T-cell (primary cell): ENCODE measurements around the gene BIK. TPM values are rescaled to one million over a fixed set of nuclear protein-coding genes. Genes with fewer than 3 reads are reported as not detected.

Experiments used
- ATAC-seq, 4 experiments: fragments of 200-7000 bp in 3 of 4; fragments of 150-1000 bp in 1 of 4; cut with Tn5 transposase; replicated peaks in 1 of 4; 1 replicate in 3 of 4; 2 replicates in 1 of 4; pipeline ENCODE4 v1.10.0; 2021; ENCODE audit warnings: moderate library complexity in 3 of 4, mild to moderate bottlenecking in 2 of 4, moderate number of reproducible peaks in 1 of 4
- CTCF ChIA-PET, 2 donors: fragments of 300-600 bp; sonication (Branson Sonifier 250); formaldehyde crosslinking; loops; one replicate each; lab custom pipeline; 2022; ENCODE audit warnings: antibody characterized with exemption in 2 of 2; lab: Charles Lee
- POLR2A ChIA-PET, 2 donors: fragments of 300-600 bp; sonication (Branson Sonifier 250); formaldehyde crosslinking; loops; one replicate each; lab custom pipeline; 2022; ENCODE audit warnings: antibody characterized with exemption in 2 of 2; lab: Charles Lee
- DNase-seq, 35 experiments: peaks; one replicate each; pipeline versions ENCODE4 v3.0.0 to v3.0.0-alpha.2; 2013 to 2023
- H3K27ac ChIP-seq: one replicate; pipeline ENCODE4 v1.5.1; 2013; ENCODE audit warnings: low read length
- H3K27me3 ChIP-seq, 2 experiments: replicated peaks in 1 of 2; 1 replicate in 1 of 2; 2 replicates in 1 of 2; pipeline versions ENCODE4 v1.6.1 to v1.7.0; 2013; ENCODE audit warnings: low read length in 1 of 2, mixed read lengths in 1 of 2; ENCODE audit not compliant: control insufficient read depth in 2 of 2, insufficient read depth in 2 of 2; ENCODE audit errors: extremely low read depth in 1 of 2
- H3K36me3 ChIP-seq, 2 donors: 1 replicate in 1 of 2; 2 replicates in 1 of 2; pipeline versions ENCODE4 v1.6.1 to v1.7.0; 2013; ENCODE audit warnings: low read length in 1 of 2; ENCODE audit not compliant: control insufficient read depth in 2 of 2, insufficient read depth in 1 of 2; ENCODE audit errors: extremely low read depth in 1 of 2
- H3K4me1 ChIP-seq, 2 experiments: 1 replicate in 1 of 2; 2 replicates in 1 of 2; pipeline versions ENCODE4 v1.6.1 to v1.7.0; 2013; ENCODE audit warnings: low read length in 2 of 2, mixed read lengths in 1 of 2; ENCODE audit not compliant: insufficient read depth in 2 of 2, control insufficient read depth in 1 of 2; ENCODE audit errors: extremely low read depth in 1 of 2
- H3K4me3 ChIP-seq, 2 donors: 1 replicate in 1 of 2; 2 replicates in 1 of 2; pipeline versions ENCODE4 v1.5.1 to v1.7.0; 2013; ENCODE audit warnings: mild to moderate bottlenecking in 2 of 2, low read length in 1 of 2, moderate library complexity in 1 of 2; ENCODE audit not compliant: control insufficient read depth in 1 of 2; ENCODE audit errors: extremely low read depth in 1 of 2
- H3K9me3 ChIP-seq: 2 replicates; pipeline ENCODE4 v1.7.0; 2013
- H3K27ac Mint-ChIP-seq, 2 donors: one replicate each; pipeline ENCODE4 v1.8.0; 2020 to 2021; ENCODE audit warnings: mild to moderate bottlenecking in 2 of 2, mixed read lengths in 2 of 2
- H3K27me3 Mint-ChIP-seq, 2 donors: one replicate each; pipeline ENCODE4 v1.8.0; 2021 to 2022; ENCODE audit warnings: mixed read lengths in 2 of 2
- H3K36me3 Mint-ChIP-seq: one replicate; pipeline ENCODE4 v1.8.0; 2021; ENCODE audit warnings: mixed read lengths
- H3K4me1 Mint-ChIP-seq, 3 donors: one replicate each; pipeline ENCODE4 v1.8.0; 2020 to 2022; ENCODE audit warnings: mixed read lengths in 3 of 3, mild to moderate bottlenecking in 1 of 3
- H3K4me3 Mint-ChIP-seq, 3 donors: one replicate each; pipeline ENCODE4 v1.8.0; 2020 to 2022; ENCODE audit warnings: mild to moderate bottlenecking in 3 of 3, mixed read lengths in 3 of 3, moderate library complexity in 3 of 3
- H3K9me3 Mint-ChIP-seq, 3 donors: one replicate each; pipeline ENCODE4 v1.8.0; 2020 to 2022; ENCODE audit warnings: mixed read lengths in 3 of 3
- WGBS: methylation state at CpG from one replicate; pipeline ENCODE4 v1.1.5; 2013; ENCODE audit warnings: missing lambda C conversion rate; ENCODE audit not compliant: insufficient coverage; 5-methylcytosine and 5-hydroxymethylcytosine counted together
- total RNA-seq, 35 experiments: library from RNA in 6 of 35; stranded (reverse) in 6 of 35; fragments of 120-200 nt in 1 of 35; gene quantifications; one replicate each; pipeline versions ENCODE4 v1.2.1 to v1.2.4 and lab custom pipeline; 2013 to 2026

The BIK gene
- total RNA-seq, 5 donors from 2014 or later (not counting 1 experiment from before 2014, with no cell fraction given) = 2.0 to 3.2 (median 2.7) TPM

DNA sequence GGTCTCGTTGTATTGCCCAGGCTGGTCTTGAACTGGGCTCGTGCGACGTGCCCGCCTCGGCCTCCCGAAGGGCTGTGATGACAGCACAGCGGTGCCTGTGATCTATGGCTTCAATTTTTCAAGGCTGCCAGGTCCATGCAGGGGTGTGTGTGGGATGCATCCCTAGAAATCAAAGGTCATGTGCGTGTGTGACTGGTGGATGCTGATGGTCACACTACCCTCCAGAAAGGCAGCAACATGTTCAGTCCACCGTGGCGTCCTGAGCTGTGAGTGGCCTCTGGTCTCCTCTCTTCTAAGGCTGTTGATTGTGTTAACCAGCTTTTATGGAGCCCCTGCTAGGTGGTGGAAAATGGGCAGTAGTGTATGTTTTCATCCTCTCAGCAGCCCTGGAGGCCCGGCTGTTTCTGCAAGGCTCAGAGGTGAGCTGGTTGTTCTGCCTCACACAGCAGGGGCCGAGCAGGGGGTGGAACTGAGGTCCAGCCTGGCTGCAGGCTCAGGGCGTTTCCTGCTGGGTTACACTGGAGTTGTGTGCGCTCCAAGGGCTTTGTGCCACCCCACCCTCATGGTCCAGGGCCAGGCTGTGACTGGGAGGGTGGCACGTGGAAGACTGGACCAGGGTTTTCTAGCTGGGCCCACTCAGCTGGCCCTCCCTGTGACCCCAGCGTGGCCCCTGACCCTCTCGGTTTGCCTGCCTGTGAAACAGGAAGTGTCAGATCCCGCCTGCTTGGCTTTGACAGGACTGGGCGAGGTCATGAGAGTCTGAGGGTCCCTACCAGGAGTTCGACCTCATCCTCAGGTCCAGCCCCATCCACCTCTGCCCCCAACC lies 7.7 kb downstream of the BIK start:
- Histone ChIP-seq H3K27ac (no peak overlapping the region), H3K4me1 (peaks cover 0 to 7% of the 10 kb centered on the region in 2 experiments), H3K36me3 (peaks cover 0 to 7% of the 10 kb centered on the region in 2 donors), H3K9me3 (no peaks in the 10 kb centered on the region), H3K4me3 (no peak overlapping the region), H3K27me3 (no peaks in the 10 kb centered on the region)
- H3K27ac Mint-ChIP-seq = no peak overlapping the region
- ChIA-PET POLR2A (no interaction called here), CTCF (no interaction called here)
- no peaks in the 10 kb centered on the region for H3K9me3 Mint-ChIP-seq
- DNase-seq (no peak), ATAC-seq (no peak)
- H3K4me3 Mint-ChIP-seq = no peak overlapping the region
- H3K27me3 Mint-ChIP-seq = no peaks in the 10 kb centered on the region
- 75% methylated on average over 18 of the region's 21 CpGs for WGBS
- no peaks in the 10 kb centered on the region for H3K36me3 Mint-ChIP-seq
- H3K4me1 Mint-ChIP-seq = peaks cover 0 to 7% (median 3%) of the 10 kb centered on the region in 3 donors

DNA sequence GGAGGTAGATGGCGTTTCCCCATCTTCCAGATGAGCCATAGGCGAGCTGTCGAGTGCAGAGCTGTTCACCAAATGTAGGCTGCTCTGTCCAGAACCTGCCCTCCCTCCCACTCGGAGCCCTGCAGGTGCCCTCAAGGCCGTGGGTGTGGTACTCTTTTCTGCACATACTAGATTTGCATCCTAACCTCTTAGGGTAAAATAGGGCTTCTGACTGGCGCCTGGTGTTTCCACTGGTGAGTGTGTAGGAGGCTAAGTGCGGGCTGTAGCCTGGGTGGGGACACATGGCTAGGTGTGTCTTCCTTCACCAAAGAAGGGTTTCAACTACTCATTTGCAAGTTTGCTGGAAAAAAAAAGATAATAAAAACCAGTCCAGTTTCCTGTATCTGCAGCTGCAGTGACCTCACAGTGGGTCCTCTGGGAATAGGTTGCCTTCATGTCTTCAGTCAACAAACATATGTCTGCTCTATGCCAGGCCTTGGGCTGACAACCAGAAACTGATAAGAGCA lies 8.5 kb downstream of the BIK start:
- Histone ChIP-seq H3K27me3 (no peaks in the 10 kb centered on the region), H3K27ac (no peak overlapping the region), H3K36me3 (peaks cover 0 to 7% of the 10 kb centered on the region in 2 donors), H3K4me3 (no peak overlapping the region), H3K9me3 (no peaks in the 10 kb centered on the region), H3K4me1 (peaks cover 0 to 7% of the 10 kb centered on the region in 2 experiments)
- POLR2A ChIA-PET = no interaction called here
- Mint-ChIP-seq H3K9me3 (no peaks in the 10 kb centered on the region), H3K36me3 (no peaks in the 10 kb centered on the region), H3K4me3 (no peak overlapping the region), H3K27ac (no peak overlapping the region), H3K27me3 (no peaks in the 10 kb centered on the region), H3K4me1 (peaks cover 0 to 7% (median 3%) of the 10 kb centered on the region in 3 donors)
- CTCF ChIA-PET = no interaction called here
- DNase-seq (no peak), ATAC-seq (no peak)
- 52% methylated on average over 4 of the region's 7 CpGs for WGBS

DNA sequence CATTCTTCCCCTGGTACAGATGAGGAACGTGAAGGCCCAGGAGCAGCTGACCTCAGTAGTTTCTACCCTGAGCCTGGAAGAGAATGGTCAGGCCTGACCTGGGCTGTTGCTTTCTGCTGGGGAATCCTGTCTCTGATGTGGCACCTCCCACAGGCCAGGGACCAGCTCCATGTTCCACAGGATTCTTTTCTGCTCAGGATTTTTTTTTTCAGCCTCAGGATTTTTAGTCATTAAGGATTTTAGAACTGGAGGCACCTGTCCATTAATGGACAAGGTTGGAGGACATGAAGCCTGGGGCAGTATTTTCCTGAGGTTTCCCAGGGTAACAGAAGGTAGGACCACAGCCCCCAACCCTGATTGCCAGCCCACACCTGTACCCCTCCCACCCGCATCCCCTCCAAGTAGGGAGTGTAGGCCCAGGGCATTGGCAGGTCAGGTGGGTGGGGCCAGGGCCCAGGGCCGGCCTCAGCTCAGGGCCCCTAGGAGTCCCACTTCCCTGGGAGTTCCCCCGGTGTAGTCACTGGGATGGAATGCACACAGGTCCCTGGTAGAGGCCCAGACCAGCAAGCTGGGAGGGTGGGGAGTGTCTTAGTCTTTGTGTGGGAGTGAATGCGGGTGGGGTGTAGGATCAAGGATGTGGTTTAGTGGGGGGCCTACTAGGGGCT lies 16.1 kb downstream of the BIK start:
- peaks cover 0 to 6% of the 10 kb centered on the region in 2 experiments for H3K27me3 ChIP-seq
- ATAC-seq = no peak
- H3K9me3 ChIP-seq = no peaks in the 10 kb centered on the region
- CTCF ChIA-PET = interaction anchor here in 1 of 2 donors (0.6 kb wide), 1 partner anchor 1148 kb away, joined by 3 read pairs; no protein-coding TSS in a partner anchor
- H3K4me1 ChIP-seq = peaks cover 0 to 3% of the 10 kb centered on the region in 2 experiments
- no peaks in the 10 kb centered on the region for H3K27me3 Mint-ChIP-seq
- H3K4me1 Mint-ChIP-seq = peaks cover 0 to 4% (median 2%) of the 10 kb centered on the region in 3 donors
- no peak overlapping the region for H3K4me3 Mint-ChIP-seq
- no peak for DNase-seq
- peaks cover 0 to under 1% of the 10 kb centered on the region in 2 donors for H3K36me3 ChIP-seq
- no peak overlapping the region for H3K4me3 ChIP-seq
- 78% methylated on average over 2 of the region's 5 CpGs for WGBS
- H3K9me3 Mint-ChIP-seq = no peaks in the 10 kb centered on the region
- no peak overlapping the region for H3K27ac ChIP-seq
- no peak overlapping the region for H3K27ac Mint-ChIP-seq
- POLR2A ChIA-PET = interaction anchor here in 1 of 2 donors (0.6 to 0.7 kb wide), 2 partner anchors 28 to 40 kb away, joined by 3 read pairs; no protein-coding TSS in a partner anchor
- H3K36me3 Mint-ChIP-seq = peaks cover 4% of the 10 kb centered on the region

DNA sequence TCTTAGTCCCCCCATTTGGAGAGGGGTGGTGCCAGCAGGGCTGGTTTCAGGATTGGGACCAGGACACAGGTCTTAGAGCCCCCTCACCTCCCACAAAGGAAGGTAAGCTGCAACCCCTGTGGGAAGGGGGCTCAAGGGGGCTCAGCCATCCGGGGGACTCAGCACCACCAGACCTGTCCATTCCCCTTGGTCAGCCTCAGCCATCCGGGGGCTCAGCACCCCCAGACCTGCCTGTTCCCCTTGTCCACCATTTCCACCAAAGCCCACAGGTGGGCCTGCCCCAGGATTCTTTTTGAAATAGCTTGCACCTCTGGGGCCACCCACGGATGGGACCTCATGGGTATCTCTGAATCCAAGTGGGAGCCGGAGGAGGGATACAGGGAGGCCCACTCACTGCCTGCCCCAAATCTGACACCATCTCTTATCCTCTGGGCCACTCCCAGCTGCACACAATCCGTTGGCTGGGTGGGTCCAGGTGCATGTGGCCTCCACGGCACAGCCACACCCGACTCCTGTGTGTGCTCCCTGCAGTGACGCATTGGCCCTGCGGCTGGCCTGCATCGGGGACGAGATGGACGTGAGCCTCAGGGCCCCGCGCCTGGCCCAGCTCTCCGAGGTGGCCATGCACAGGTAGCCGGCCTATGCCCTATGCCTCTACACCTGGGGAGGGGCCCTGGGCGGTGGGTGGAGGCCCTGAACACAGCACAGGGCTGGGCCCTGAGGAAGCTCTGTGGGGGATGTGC lies 16.8 kb downstream of the BIK start:
- CTCF ChIA-PET = no interaction called here
- POLR2A ChIA-PET = interaction anchor here in 1 of 2 donors (0.6 kb wide), 1 partner anchor 29 kb away, joined by 3 read pairs; no protein-coding TSS in a partner anchor

DNA sequence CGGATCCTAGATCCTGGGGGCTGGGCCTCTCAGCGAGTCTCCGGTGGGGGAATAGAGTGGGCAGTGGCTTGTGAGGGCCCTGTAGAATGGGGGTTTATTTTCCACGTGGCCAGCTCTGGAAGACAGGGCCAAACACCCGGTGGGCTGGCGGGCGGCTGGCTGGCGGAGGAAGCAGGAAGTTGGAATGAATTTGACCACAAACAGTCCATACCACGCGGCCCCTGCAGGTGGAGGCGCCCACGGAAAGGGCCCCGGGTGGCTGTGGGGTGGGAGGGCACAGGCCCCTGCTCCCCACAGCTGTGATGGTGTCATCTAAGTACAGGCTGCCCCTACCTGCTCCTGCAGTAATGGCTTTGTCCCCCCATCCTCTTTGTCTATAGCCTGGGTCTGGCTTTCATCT lies 17.6 kb downstream of the BIK start:
- H3K9me3 Mint-ChIP-seq = no peaks in the 10 kb centered on the region
- no peak overlapping the region for H3K27ac ChIP-seq
- H3K27ac Mint-ChIP-seq = no peak overlapping the region
- peaks cover 0 to 3% of the 10 kb centered on the region in 2 experiments for H3K4me1 ChIP-seq
- WGBS = 32% methylated on average over 7 of the region's 13 CpGs
- DNase-seq (no peak), ATAC-seq (no peak)
- peaks cover 5% of the 10 kb centered on the region for H3K36me3 Mint-ChIP-seq
- no peak overlapping the region for H3K4me3 ChIP-seq
- H3K27me3 Mint-ChIP-seq = no peaks in the 10 kb centered on the region
- H3K4me3 Mint-ChIP-seq = no peak overlapping the region
- ChIA-PET POLR2A (no interaction called here), CTCF (interaction anchor here in 1 of 2 donors (0.5 kb wide), 1 partner anchor 21 kb away, joined by 5 read pairs; no protein-coding TSS in a partner anchor)
- peaks cover 6 to 13% of the 10 kb centered on the region in 2 donors for H3K36me3 ChIP-seq
- peaks cover 0 to 4% (median 2%) of the 10 kb centered on the region in 3 donors for H3K4me1 Mint-ChIP-seq
- H3K27me3 ChIP-seq = peaks cover 0 to 6% of the 10 kb centered on the region in 2 experiments
- no peaks in the 10 kb centered on the region for H3K9me3 ChIP-seq

More for the DNA sequence above, 16.8 kb downstream of the BIK start:
- no peak for DNase-seq
- Histone ChIP-seq H3K4me1 (peaks cover 0 to 3% of the 10 kb centered on the region in 2 experiments), H3K9me3 (no peaks in the 10 kb centered on the region), H3K36me3 (peaks cover 3 to 6% of the 10 kb centered on the region in 2 donors), H3K27ac (no peak overlapping the region), H3K27me3 (peaks cover 0 to 6% of the 10 kb centered on the region in 2 experiments), H3K4me3 (no peak overlapping the region)
- WGBS = 88% methylated on average over 15 of the region's 17 CpGs
- Mint-ChIP-seq H3K27ac (no peak overlapping the region), H3K27me3 (no peaks in the 10 kb centered on the region), H3K4me1 (peaks cover 0 to 4% (median 2%) of the 10 kb centered on the region in 3 donors), H3K9me3 (no peaks in the 10 kb centered on the region), H3K36me3 (peaks cover 5% of the 10 kb centered on the region), H3K4me3 (no peak overlapping the region)
- no peak for ATAC-seq
